ENCODE data around the gene ADAM30.
A peak's percentile ranks its signal among the peaks of the same experiment; 100 is the strongest.

ADAM30 gene

DNA sequence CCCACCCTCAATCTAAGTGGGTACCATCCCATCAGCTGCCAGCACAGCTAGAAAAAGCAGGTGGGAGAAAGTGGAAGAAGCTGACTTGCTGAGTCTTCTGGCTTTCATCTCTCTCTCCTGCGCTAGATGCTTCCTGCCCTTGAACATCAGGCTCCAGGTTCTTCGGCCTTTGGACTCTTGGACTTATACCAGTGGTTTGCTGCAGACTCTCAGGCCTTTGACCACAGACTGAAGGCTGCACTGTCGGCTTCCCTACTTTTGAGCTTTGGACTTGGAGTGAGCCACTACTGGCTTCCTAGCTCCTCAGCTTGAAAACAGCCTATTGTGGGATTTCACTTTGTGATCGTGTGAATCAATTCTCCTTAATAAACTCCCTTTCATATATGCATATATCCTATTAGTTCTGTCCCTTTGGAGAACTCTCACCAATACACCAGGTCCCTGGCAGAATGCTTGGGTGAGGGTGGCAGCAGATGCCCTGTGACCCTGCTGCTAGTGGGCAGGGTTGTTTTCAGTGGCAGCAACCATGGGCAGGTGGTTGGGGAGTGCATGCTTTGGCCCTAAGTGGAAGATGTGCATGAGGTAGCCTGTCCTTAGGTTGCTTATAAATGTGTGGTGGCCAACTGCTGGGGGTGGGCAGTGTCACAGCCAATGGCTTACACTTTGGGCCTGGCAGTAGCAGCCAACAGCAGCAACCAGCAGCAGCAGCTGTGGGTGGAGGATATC is 10.8 kb upstream of the ADAM30 start:
- DNase-seq: no peak

DNA sequence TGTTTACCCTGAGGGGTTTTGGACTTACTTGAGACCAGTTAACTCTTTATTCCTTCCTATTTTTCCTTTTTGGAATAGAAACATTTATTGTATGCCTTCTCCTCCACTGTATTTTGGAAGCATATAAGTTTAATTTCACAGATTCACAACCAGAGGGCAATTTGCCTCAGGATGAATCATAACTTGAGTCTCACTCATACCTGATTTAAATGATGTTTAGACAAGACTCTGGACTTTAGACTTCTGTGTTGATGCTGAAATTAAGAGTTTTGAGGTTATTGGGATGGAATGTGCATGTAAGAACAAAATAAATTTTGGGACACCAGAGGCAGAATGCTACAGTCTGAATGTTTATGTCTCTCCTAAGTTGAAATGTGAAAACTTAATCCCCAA is 7.1 kb upstream of the ADAM30 start:
- no peak for DNase-seq

DNA sequence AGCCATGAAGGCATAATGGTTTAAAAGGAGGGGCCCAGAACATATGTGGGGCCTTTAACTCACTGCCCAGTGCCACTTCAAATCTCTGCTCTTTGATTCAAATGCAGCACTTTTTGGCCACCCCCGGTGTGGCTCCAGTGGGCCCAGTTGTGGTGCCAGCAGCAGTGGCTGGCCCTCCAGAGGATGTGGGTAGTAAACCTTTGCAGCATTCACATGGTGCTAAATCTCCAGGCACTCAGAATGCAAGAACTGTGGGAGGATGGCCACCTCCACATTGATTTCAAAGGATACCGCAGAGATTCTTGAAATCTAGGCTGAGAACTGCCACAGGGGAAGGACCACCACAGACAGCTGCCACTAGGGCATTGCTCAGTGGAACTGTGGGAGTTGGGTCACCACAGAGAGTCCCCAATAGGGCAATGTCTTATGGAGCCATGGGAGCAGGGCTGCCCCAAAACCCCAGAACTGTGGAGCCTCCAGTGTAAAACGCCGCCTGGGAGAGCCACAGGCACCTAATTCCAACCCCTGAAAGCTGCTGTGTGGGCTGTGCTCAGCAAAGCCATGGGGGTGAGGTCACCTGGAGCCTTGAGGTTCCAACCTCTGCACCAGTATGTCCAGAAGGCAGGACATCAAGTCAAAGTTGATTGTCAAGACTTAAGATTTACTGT is 6.6 kb upstream of the ADAM30 start:
- no peak for DNase-seq

DNA sequence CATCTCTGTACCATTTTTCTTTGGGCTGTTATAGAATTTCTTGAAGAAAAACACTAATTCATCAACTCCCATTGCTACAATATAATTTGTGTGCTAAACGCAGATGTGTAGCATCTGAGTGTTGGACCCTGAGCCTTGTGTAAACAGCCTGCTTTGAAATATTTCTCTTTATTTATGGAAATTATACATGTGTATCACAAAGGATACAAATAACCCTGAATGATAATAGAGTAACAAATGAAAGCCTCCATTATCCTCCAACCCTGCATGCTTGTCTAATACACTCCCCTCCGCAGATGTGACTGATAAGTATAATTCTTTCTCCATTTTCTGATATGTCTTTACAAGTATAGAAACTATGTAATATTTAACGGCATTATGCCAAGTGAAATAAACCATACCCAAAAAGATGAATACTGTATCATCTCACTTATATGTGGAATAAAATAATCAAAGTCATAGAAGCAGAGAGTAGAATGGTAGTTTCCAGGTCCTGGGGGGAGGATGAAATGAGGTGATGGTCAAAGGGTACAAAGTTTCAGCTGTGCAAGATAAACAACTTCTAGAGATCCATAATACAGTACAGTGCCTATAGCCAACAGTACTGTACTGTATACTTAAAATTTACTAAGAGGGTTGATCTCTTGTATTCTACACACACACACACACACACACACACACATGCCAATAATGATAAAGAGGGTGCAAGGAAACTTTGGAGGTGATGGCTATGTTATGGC is 2.8 kb upstream of the ADAM30 start:
- DNase-seq: no peak

DNA sequence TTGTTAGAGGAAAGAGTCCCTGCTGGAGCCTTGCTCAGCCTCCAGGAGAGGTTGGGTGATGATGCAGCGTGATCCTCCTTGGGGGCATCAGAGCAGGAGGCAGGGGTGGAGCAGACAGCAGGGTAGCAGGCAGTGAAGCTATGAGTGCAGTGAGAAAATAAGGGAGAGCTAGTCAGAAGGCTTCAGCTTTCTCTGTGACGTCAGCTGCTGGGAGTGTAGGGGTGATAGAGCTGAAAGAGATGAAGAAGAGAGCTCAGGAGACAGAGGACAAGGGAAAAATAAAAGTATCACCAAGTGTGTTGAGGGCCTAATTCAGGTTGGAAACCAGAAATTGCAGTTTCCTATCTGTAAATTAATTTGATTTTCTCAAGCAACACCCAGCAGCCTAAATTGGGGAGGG is 2.2 kb upstream of the ADAM30 start:
- no peak for DNase-seq

DNA sequence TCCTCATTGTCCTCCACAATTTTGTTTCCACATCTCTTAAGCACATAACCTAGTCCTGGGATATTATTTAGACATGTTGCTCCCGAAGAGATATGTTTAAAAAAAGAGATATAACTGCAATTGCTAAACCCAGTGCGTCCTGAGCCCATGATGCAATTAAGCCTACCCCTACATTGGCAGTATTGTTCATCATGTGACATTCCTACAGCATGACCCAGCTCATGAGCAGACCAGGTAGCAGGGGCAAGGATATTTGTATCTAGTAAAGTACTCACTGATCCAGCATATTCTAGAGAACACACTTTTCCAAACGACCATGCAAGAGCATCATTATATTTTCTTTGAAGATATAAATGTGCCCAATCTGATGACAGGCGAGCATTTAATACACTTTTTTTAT is 1.2 kb downstream of the ADAM30 start:
- no peak for DNase-seq

DNA sequence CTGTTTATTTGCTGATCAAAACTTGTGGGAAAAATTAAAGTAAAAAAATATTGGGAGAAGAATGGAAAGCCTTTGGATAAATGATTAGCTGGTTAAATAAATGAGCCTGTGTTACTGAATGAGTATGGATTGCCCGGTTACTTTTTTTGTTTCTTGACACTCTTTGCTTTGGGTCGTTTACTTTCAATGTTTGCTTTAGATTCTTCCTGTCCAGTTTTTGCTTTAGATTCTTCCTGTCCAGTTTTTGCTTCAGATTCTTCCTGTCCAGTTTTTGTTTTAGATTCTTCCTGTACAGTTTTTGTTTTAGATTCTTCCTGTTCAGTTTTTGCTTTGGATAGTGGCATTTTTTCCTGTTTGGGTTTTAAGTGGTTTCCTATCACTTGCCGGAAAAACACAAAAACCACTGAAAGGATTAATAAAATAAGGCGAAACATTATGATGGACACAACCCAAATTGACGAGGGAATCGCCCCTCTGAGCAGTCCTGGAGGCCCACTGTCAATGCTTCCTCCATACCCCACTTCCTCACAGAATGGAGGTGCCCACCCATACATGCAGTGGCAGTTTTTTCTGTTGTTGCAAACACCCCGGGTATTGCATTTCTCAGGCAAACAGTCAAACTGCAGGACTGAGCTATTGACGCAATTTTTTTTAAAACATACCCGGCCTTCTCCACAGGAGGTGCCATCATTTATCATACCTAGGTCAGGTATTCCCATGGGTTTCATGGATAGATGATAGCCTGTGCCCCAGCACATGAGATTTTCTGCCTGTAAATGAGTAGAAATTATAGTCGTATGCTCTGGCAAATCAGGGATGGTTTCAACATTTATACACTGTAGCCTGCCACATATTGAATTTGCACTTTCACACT is 2.3 kb downstream of the ADAM30 start:
- DNase-seq: no peak

DNA sequence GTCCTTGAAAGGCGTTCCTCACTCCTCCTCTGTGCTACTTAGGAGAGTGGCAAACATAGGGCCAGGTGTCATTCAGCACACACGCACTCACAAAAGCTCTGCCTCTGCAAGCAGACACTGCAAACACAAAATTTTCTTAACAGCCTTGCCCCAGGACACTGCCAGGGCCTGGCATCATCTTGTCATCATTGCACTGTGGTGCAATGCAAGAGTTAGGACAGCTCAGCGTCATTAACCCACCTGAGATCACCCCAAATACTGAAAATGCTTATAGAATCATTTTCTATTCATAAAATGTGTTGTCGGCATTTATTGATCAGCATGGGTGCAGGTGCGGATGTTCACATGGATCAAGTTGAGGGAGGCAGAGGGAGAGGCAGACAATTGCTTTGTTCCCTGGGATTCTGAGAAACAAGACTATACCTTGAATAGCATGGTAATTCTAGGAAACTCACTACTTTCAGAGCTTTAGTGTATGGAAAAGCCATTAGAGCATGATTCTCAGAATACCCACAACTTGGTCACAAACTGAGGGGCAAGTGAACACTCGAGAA is 3.0 kb downstream of the ADAM30 start:
- no peak for DNase-seq

DNA sequence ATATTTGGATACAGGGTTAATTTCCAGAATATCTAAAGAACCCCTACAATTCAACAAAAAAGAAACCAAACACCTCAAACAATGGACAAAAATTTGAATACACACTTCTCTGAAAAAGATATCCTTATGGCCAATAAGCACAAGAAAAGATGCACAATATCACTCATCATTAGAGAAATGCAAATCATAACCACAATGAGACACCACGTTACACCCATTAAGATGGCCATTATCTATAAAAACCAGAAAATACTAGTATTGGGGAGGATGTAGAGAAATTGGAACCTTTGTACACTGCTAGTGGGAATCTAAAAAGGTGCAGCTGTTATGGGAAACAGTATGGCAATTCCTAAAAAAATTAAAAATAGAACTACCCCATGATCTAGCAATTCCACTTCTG is 4.9 kb downstream of the ADAM30 start:
- no peak for DNase-seq

DNA sequence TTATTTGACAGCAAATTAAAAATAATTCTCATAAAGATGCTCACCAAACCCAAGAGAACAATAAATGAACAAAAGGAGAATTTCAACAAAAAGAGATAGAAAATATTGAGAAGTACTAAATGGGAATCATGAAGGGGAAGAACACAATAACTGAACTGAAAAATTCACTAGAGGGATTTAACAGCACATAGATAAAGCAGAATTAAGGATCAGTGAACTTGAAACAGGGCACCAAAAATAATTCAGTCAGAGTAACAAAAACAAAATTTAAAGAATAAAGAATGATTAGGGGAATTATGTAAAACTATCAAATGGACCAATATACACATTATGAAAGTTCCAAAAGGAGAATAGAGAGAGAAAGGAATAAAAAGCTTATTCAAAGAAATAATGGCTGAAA is 7.8 kb downstream of the ADAM30 start:
- no peak for DNase-seq

DNA sequence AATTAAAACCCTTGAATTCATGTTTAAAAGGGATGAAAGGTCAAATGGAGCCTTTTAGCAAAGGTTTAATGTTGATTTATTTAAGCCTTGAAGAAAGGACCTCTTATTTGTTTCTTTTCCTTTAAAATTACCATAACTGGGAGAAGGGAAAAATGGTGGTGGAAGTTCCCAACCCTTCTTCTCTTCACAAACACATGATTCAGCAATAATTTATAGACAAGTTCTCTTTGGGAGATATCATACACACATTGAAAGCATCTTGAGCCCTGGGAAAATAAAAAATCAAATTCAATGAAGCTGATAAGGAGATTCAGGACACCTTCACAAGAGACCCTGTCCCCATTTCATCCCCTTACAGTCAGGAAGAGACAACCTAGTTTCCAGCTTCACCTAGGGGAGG is 8.9 kb downstream of the ADAM30 start:
- no peak for DNase-seq

DNA sequence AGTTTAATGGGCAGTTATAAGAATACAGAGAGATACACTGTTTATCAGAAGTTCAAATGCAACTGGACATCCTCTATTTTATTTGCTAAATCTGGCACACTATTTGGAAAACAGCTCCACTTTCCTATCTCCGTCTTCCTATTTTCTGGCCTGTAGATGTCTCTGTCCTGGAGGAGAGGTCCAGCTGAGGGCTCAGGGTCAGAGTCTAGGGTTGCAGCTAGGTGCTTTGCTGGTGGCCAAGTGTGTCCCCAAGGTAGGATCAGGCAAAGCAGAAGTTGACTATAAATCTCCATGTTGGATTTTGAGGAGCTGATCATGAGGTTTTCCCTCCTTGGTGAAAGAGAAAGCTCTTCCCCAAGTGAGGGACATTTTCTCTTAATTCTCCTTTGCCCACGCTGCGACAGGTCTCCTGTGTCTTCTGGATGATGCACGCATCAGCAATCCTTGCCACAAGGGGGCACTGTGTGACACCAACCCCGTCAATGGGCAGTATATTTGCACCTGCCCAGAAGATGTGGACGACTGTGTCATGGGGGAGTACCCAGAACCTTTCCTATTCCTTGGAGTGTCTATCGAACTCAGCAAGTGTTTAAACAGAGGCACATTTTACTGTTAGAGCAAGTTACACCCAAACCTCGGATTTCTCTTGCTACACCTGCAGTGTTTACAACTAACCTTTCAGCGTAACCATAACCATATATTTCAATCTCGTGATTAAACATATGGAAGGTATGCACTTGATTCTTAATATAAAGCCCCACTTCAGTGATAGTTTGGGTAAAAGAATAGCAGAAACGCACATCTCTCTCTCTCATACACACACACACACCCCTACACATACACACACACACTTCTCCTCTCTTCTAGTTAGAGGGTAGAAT is 10.2 kb downstream of the ADAM30 start:
- DNase-seq: peak; percentile 73

DNA sequence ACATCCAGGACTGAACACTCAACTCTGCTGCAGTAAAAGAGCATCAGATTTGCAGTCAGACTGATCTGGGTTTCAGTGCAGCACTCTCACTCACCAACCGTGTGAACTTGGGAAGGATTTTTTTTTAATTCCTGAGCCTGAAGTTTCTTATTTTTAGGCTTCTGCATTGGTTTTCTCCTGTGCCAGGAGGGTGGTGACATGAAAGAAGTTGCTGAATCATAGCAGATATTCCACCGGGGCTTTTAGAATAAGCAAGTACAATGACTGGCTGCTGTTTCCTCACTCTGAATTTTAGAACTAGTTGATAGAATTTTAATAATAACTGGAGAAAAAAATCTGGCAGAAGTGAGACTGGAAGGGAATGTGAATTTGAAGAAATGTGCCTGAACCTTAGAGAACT is 11.6 kb downstream of the ADAM30 start:
- DNase-seq: no peak

DNA sequence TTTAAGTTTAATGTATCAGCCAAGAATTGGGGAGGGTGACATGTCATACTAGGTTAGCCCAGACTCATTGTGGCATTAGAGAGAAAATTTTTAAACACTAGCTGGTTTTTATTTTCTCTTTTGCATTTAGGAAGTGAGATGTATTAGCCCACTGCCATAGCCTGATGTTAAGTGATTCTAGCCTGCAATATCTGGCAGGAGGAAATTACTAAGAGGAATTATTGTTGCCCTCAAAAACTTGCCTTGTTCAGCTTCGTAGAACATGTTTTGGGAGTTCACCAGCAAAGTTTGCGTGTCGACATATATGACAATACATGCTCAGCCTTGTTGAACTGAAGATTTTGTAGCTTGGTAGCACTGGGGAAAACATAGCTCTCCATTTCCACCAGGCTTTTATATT is 12.5 kb downstream of the ADAM30 start:
- DNase-seq: no peak

DNA sequence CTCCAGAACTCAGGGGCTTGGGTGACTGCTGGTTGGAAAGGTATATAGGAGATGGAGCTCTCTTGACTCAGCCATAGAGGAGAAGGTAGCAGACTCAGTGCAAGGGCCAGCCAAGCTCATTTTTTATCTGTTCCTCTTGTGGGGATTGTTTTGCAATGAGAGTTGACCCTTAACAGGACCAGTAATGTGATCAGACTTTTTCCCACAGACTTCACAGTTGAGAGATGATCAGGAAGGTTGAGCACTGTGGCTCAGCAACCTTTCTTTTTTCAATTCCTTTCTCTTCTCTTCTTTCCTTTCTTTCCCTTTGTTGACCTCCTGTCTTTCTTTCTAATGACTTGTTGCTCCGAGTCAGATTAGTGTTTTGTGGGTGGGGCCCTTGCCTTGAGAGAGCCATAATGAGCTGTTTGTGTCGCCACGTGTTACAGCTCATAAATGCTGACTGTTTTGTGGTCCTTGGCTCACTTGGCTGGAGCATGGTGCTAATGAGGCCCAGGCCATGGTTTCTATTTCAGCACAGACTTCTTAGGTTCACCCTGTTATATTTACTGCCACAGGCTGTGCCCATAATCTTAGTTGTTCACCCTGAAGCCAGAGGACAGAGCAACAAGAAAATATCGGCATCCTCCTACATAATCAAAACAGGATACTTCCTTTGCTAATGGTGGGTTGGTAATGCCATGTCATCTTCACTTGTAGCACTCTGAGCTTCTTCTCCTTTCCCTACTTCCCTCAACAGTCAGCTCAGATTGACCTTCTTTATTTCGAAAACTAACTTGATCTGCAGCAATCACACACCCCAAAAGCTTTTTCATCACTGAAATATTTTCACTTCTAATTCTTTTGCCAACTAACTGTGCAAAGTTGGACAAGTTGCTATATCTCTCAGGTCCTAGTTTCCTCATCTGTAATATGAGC is 13.9 kb downstream of the ADAM30 start:
- no peak for DNase-seq

DNA sequence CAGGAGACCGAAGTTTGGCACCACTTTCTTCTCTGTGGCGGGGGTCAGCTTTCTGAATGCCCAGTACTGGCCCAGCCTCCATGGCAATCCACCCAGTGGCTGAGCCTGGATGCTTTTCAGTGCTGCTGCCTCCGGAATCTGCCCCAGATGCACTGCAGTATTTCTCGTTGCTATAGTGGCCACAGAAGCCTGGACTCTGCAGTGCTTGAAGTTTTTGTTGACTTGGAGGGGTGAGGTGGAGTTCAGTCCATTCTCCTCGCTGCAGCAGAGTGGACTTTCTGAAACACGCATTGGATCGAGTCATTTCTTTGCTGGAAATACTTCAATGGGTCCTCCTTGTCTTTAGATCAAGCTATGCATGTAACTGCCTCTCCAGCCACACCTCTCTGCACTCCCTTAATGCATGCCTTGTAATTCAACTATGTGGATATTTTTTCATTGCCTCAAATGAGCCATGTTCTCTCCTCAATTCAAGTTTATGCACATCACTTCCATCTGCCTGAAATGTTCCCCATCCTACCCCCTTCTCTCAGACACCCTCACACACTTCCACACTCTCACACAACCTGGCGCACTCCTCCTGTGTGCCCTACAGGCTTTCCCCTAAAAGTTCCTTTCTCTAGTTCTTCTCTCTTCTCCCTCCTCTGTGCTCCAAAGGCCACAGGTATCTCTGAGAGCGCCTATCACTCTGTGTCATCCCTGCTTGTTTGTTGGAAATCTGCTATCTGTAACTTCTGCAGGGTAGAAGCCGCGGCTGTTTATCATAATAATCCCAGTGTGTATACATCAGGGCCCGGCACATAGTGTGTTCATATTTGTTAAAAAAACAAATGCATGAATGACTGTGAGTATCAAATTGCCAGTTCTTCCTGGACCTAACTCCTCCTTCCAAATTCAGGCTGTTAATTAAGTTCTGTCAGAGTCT is 16.5 kb downstream of the ADAM30 start:
- no peak for DNase-seq

DNA sequence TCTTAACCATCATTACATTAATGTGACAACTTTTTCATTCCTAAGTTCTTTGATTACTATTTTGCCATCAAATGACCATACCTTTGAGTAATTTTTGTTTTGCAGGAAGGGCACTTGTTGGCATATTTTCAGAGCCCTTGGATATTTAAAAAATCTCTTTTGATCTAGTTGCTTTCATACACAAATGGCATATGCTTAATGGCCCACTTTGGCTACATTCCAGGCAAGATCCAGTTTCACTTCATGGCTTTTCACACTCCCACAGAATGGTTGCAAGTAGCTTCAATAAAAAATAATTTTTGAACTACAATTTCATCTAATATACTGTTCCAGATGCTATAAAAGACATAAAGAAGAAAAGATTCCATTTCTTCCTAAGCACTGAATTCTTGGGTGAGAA is 18.1 kb downstream of the ADAM30 start:
- DNase-seq: no peak

DNA sequence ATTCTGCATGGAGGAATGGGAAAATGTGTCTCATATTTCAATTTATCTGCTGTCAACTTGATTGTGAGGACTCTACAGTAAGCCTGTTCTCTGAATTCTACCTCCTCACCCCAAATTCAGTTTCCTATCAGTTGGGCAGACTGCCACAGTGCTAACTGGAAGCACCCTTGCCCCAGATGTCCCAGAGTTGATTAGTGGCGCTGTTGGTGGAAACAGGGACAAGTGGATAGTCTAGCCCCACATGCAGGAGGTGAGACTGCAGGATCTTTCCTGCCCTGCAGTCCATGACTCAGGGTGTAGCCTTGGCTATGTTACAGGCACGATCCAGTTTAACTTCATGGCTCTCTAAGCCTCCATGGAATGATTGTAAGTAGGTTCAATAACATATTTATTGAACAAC is 22.1 kb downstream of the ADAM30 start:
- DNase-seq: no peak

Data from activated CD8-positive, alpha-beta memory T cell treated with anti-CD3 and anti-CD28 coated beads for 24 hours (primary cell).